Astrocyte (in vitro differentiated cells and primary cell): ENCODE data around the gene UNC5C.

Experiments used
- CTCF ChIP-seq: IDR thresholded peaks from 2 replicates; pipeline ENCODE4 v1.5.1; 2011; ENCODE audit warnings: low read depth, mild to moderate bottlenecking, inconsistent platforms, low read length, moderate library complexity; ENCODE audit not compliant: insufficient read depth
- EZH2 ChIP-seq: IDR thresholded peaks from 2 replicates; pipeline ENCODE4 v1.6.1; 2012; ENCODE audit warnings: mild to moderate bottlenecking, low read length, inconsistent platforms; ENCODE audit not compliant: insufficient read depth

GRCh38 chr4:95362066-95362465, 186.7 kb downstream of the UNC5C start:
- TF ChIP-seq CTCF (no peak), EZH2 (no peak)
